ENCODE data around the gene HOXB1. TPM values are rescaled to one million over a fixed set of nuclear protein-coding genes. Genes with fewer than 3 reads are reported as not detected.

The HOXB1 gene
- total and polyA plus RNA-seq, 2 experiments from 2014 or later: not detected

DNA sequence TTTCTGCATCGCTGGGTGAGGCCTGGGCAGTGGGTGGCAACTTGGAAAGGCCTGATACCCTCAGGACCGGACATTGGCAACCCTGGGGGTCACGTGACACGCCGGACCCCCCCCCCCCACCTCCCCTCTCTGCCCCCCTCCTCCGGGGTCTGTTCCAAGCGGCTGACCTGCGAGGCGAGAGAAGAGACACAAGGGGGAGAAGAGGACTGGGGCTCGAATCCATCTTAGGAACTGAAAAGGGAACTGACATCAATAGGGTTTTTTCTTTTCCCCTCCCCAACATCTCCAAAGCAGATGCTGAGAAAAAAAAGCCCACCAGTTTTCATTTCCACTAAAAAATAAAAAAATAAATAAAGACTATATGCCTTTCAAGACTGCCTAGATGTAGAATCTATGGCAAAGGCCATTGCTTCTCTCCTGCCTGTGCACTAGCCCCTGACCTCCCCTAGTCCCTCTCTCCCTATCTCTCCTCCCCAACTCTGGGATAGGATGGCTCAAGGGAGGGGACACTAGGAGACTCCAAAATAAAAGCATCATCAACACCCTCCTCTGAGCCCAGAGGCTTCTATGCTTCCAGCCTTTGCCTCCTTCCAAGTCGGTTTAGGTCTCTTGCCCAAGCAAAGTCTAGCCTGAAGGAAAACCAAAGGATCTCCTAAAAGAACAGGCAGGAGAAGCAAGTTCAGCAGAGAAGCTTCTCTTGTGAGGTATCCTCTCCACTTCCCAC, 21.8 kb upstream of the HOXB1 start:
- peaks cover 44% of the 10 kb centered on the region for H3K4me1 Mint-ChIP-seq
- H3K9me3 Mint-ChIP-seq: no peaks in the 10 kb centered on the region; the same call in 2 of the 3 replicates
- no peak overlapping the region for H3K27ac ChIP-seq (ENCODE audit: low read depth)
- peak overlapping the region; percentile 58 for H3K4me2 ChIP-seq
- H3K4me3 ChIP-seq: 0 out of 2 replicates have a peak overlapping the region, but pooled peaks have one; percentile 27
- no peak for ATAC-seq
- peak; percentile 48 for DNase-seq (ENCODE audit: low spot score)
- H3K27me3 Mint-ChIP-seq (ENCODE audit: insufficient read depth, low read depth, poor library complexity): peaks cover 99% of the 10 kb centered on the region
- H3K27ac Mint-ChIP-seq: no peak overlapping the region
- no peaks in the 10 kb centered on the region for H3K79me2 ChIP-seq (replicated peaks; ENCODE audit: insufficient read depth)
- peaks cover 32% of the 10 kb centered on the region for H4K20me1 ChIP-seq (replicated peaks; ENCODE audit: insufficient read depth)
- H3K4me3 Mint-ChIP-seq: no peak overlapping the region
- peaks cover 69% of the 10 kb centered on the region for H3K4me1 ChIP-seq (ENCODE audit: insufficient read depth)
- no peaks in the 10 kb centered on the region for H3K36me3 Mint-ChIP-seq (ENCODE audit: low read depth)
- peaks cover 100% of the 10 kb centered on the region for H3K27me3 ChIP-seq (ENCODE audit: insufficient read depth)
- TF ChIP-seq EZH2 (IDR thresholded peaks at IDR 0.05; ENCODE audit: low read depth, unreplicated experiment) (peak; percentile 85), ZNF331 (CRISPR knock-in tag; IDR thresholded peaks at IDR 0.05; ENCODE audit: low read depth) (no peak)
- no peaks in the 10 kb centered on the region for H3K9me2 ChIP-seq (ENCODE audit: insufficient read depth)
- H2AFZ ChIP-seq: no peak overlapping the region
- peaks cover 33% of the 10 kb centered on the region for H3F3A ChIP-seq (replicated peaks; ENCODE audit: low read depth)
- H3K36me3 ChIP-seq (ENCODE audit: insufficient read depth): no peaks in the 10 kb centered on the region

DNA sequence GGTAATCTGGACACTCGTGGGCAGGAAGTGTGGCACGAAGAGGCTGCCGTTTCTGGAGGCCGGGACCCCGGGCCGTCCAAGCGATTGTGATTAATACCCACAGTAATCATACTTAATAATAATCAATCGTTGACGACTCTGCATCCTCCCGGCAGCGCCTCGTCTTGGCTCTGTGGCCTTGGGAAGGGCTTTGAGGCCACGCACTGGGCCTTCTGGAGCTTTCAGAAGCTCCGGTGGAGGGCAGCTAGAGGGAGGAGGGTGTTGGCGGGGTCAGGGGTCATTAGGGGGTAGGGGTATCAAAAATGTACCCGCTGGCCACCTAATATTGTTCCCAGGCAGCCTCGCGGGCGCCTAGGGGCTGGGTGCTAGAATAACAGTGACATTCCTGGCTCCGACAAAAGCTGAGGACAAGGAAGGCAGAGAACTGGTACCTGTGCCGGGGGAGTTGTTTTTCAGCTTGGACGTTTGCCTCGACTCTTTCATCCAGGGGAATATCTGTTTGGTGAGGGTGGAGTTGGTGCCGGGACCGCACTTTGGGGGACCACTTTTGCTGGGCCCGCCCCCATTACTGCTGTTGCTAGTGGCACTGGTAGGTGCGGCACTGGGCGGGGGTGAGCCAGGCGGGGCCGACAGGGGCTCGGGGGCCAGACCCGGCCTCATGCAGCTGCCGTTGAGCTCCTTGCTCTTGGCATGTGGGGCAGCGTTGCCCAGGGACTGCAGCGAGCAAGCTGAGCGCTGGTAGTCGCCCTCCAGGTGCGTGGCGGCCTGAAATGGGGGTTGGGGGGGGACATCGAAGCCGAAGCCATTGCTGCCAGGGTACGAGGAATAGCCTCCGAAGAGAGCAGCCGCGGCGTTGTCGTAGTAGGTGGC, 21.0 kb upstream of the HOXB1 start:
- Histone ChIP-seq H4K20me1 (replicated peaks; ENCODE audit: insufficient read depth) (peaks cover 28% of the 10 kb centered on the region), H3K27me3 (ENCODE audit: insufficient read depth) (peaks cover 100% of the 10 kb centered on the region), H3K36me3 (ENCODE audit: insufficient read depth) (no peaks in the 10 kb centered on the region), H3K4me3 (0 out of 2 replicates have a peak overlapping the region, but pooled peaks have one; percentile 27), H3F3A (replicated peaks; ENCODE audit: low read depth) (peaks cover 29% of the 10 kb centered on the region), H3K4me1 (ENCODE audit: insufficient read depth) (peaks cover 77% of the 10 kb centered on the region), H2AFZ (no peak overlapping the region), H3K27ac (ENCODE audit: low read depth) (no peak overlapping the region), H3K4me2 (peak overlapping the region; percentile 58), H3K9me2 (ENCODE audit: insufficient read depth) (no peaks in the 10 kb centered on the region), H3K79me2 (replicated peaks; ENCODE audit: insufficient read depth) (no peaks in the 10 kb centered on the region)
- H3K36me3 Mint-ChIP-seq (ENCODE audit: low read depth): no peaks in the 10 kb centered on the region
- H3K4me1 Mint-ChIP-seq: peaks cover 51% of the 10 kb centered on the region
- peaks cover 99% of the 10 kb centered on the region for H3K27me3 Mint-ChIP-seq (ENCODE audit: insufficient read depth, low read depth, poor library complexity)
- peak; percentile 51 for DNase-seq (ENCODE audit: low spot score)
- peak; percentile 4; the same call in 2 of the 3 replicates for ATAC-seq
- no peaks in the 10 kb centered on the region; the same call in 2 of the 3 replicates for H3K9me3 Mint-ChIP-seq
- no peak overlapping the region for H3K27ac Mint-ChIP-seq
- H3K4me3 Mint-ChIP-seq: peak overlapping the region; percentile 32; the same call in 1 of the 3 replicates
- TF ChIP-seq POLR2AphosphoS5 (IDR thresholded peaks at IDR 0.05; ENCODE audit: low read depth) (no peak), EZH2phosphoT487 (IDR thresholded peaks at IDR 0.05; ENCODE audit: unreplicated experiment) (no peak), NANOG (IDR thresholded peaks at IDR 0.05; ENCODE audit: borderline replicate concordance) (no peak), EZH2 (IDR thresholded peaks at IDR 0.05; ENCODE audit: low read depth, unreplicated experiment) (peak; percentile 95), JUNB (IDR thresholded peaks at IDR 0.05; ENCODE audit: unreplicated experiment) (no peak)
- TF ChIP-seq, protein P1, sequence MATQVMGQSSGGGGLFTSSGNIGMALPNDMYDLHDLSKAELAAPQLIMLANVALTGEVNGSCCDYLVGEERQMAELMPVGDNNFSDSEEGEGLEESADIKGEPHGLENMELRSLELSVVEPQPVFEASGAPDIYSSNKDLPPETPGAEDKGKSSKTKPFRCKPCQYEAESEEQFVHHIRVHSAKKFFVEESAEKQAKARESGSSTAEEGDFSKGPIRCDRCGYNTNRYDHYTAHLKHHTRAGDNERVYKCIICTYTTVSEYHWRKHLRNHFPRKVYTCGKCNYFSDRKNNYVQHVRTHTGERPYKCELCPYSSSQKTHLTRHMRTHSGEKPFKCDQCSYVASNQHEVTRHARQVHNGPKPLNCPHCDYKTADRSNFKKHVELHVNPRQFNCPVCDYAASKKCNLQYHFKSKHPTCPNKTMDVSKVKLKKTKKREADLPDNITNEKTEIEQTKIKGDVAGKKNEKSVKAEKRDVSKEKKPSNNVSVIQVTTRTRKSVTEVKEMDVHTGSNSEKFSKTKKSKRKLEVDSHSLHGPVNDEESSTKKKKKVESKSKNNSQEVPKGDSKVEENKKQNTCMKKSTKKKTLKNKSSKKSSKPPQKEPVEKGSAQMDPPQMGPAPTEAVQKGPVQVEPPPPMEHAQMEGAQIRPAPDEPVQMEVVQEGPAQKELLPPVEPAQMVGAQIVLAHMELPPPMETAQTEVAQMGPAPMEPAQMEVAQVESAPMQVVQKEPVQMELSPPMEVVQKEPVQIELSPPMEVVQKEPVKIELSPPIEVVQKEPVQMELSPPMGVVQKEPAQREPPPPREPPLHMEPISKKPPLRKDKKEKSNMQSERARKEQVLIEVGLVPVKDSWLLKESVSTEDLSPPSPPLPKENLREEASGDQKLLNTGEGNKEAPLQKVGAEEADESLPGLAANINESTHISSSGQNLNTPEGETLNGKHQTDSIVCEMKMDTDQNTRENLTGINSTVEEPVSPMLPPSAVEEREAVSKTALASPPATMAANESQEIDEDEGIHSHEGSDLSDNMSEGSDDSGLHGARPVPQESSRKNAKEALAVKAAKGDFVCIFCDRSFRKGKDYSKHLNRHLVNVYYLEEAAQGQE (IDR thresholded peaks at IDR 0.05; ENCODE audit: unreplicated experiment): no peak
- TF ChIP-seq, protein P2, sequence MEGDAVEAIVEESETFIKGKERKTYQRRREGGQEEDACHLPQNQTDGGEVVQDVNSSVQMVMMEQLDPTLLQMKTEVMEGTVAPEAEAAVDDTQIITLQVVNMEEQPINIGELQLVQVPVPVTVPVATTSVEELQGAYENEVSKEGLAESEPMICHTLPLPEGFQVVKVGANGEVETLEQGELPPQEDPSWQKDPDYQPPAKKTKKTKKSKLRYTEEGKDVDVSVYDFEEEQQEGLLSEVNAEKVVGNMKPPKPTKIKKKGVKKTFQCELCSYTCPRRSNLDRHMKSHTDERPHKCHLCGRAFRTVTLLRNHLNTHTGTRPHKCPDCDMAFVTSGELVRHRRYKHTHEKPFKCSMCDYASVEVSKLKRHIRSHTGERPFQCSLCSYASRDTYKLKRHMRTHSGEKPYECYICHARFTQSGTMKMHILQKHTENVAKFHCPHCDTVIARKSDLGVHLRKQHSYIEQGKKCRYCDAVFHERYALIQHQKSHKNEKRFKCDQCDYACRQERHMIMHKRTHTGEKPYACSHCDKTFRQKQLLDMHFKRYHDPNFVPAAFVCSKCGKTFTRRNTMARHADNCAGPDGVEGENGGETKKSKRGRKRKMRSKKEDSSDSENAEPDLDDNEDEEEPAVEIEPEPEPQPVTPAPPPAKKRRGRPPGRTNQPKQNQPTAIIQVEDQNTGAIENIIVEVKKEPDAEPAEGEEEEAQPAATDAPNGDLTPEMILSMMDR (conservative IDR thresholded peaks at IDR 0.05; ENCODE audit: low read depth in 2 of 2): no peak

Measured in GM23338 (cell line).